Mesendoderm (in vitro differentiated cells): ENCODE data around the gene ERBB4.

Experiments used
- DNase-seq: peaks from one replicate; pipeline ENCODE4 v3.0.0; 2013
- H2AK5ac ChIP-seq: 2 replicates; pipeline ENCODE4 v1.6.1; 2013; ENCODE audit warnings: low read length, inconsistent platforms
- H2BK120ac ChIP-seq: 2 replicates; pipeline ENCODE4 v1.6.1; 2013; ENCODE audit warnings: low read depth, mild to moderate bottlenecking, low read length, moderate library complexity, mixed read lengths
- H2BK15ac ChIP-seq: replicated peaks from 2 replicates; pipeline ENCODE4 v1.6.1; 2013; ENCODE audit warnings: low read depth, mild to moderate bottlenecking, moderate library complexity
- H2BK5ac ChIP-seq: 2 replicates; pipeline ENCODE4 v1.6.1; 2013; ENCODE audit warnings: low read length, inconsistent platforms
- H3K18ac ChIP-seq: 2 replicates; pipeline ENCODE4 v1.6.1; 2013; ENCODE audit warnings: mild to moderate bottlenecking, low read length, mixed read lengths
- H3K23ac ChIP-seq: one replicate; pipeline ENCODE4 v1.6.1; 2013; ENCODE audit warnings: low read length
- H3K27ac ChIP-seq: 2 replicates; pipeline ENCODE4 v1.5.1; 2013; ENCODE audit warnings: low read depth, mild to moderate bottlenecking, inconsistent platforms, low read length, moderate library complexity
- H3K27me3 ChIP-seq: 2 replicates; pipeline ENCODE4 v1.6.1; 2013; ENCODE audit warnings: low read length, control low read depth, mild to moderate bottlenecking, inconsistent platforms; ENCODE audit not compliant: insufficient read depth, poor library complexity
- H3K36me3 ChIP-seq: 2 replicates; pipeline ENCODE4 v1.6.1; 2013; ENCODE audit warnings: low read length, inconsistent platforms; ENCODE audit not compliant: control insufficient read depth, insufficient read depth
- H3K4ac ChIP-seq: one replicate; pipeline ENCODE4 v1.6.1; 2013; ENCODE audit warnings: low read depth, mild to moderate bottlenecking, low read length, moderate library complexity
- H3K4me1 ChIP-seq: 2 replicates; pipeline ENCODE4 v1.6.1; 2013; ENCODE audit warnings: low read depth, low read length, inconsistent platforms; ENCODE audit not compliant: control insufficient read depth
- H3K4me2 ChIP-seq: 2 replicates; pipeline ENCODE4 v1.6.1; 2013; ENCODE audit warnings: low read length
- H3K4me3 ChIP-seq: 2 replicates; pipeline ENCODE4 v1.5.1; 2013; ENCODE audit warnings: mild to moderate bottlenecking, low read length
- H3K56ac ChIP-seq: one replicate; pipeline ENCODE4 v1.6.1; 2013; ENCODE audit warnings: low read length
- H3K79me1 ChIP-seq: 2 replicates; pipeline ENCODE4 v1.6.1; 2013; ENCODE audit warnings: low read length, inconsistent platforms
- H3K79me2 ChIP-seq: 2 replicates; pipeline ENCODE4 v1.6.1; 2013; ENCODE audit warnings: mild to moderate bottlenecking, low read length; ENCODE audit not compliant: control insufficient read depth, insufficient read depth
- H3K9ac ChIP-seq: 2 replicates; pipeline ENCODE4 v1.6.1; 2013; ENCODE audit warnings: low read length, inconsistent platforms
- H4K5ac ChIP-seq: one replicate; pipeline ENCODE4 v1.6.1; 2013; ENCODE audit warnings: low read length
- H4K8ac ChIP-seq: one replicate; pipeline ENCODE4 v1.6.1; 2013; ENCODE audit warnings: low read depth, mild to moderate bottlenecking, control low read depth, low read length, moderate library complexity
- WGBS: extraction: QIAGEN DNeasy Blood & Tissue Kit; methylation state at CpG from one replicate; pipeline ENCODE4 v1.1.7; 2013; ENCODE audit warnings: low lambda C conversion rate, missing lambda C conversion rate; ENCODE audit not compliant: insufficient coverage; ENCODE audit errors: extremely low coverage; 5-methylcytosine and 5-hydroxymethylcytosine counted together

The ERBB4 gene

DNA sequence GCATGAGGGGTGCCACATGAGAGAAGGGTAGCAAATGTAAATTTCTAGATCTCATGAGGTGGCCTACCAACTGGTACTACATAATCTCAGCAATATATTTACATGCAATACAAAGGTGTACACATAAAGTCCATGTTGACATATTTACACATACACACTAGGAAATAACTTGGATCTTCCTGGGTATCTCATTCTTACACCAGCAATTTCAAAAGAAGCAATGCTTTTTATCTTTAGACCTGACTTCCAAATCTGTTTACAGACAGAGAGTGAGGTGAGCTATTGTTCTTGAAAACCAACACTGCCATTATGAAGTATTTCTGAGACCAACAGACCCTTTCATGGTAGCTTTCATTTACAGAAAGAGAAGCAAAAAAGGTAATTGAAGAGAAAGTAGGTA lies 184.2 kb downstream of the ERBB4 start:
- no peak overlapping the region for H2BK120ac ChIP-seq
- H3K27me3 ChIP-seq: no peaks in the 10 kb centered on the region
- H3K27ac ChIP-seq: no peak overlapping the region
- DNase-seq: no peak
- no peak overlapping the region for H4K8ac ChIP-seq
- no peaks in the 10 kb centered on the region for H3K36me3 ChIP-seq
- no peak overlapping the region for H3K4me2 ChIP-seq
- no peak overlapping the region for H3K56ac ChIP-seq
- no peak overlapping the region for H3K23ac ChIP-seq
- H3K4me3 ChIP-seq: no peak overlapping the region
- H3K79me2 ChIP-seq: no peaks in the 10 kb centered on the region
- no peak overlapping the region for H3K18ac ChIP-seq
- H2AK5ac ChIP-seq: no peak overlapping the region
- H2BK15ac ChIP-seq: no peak overlapping the region
- H3K79me1 ChIP-seq: no peaks in the 10 kb centered on the region
- no peaks in the 10 kb centered on the region for H3K4me1 ChIP-seq
- H4K5ac ChIP-seq: no peak overlapping the region
- no peak overlapping the region for H3K9ac ChIP-seq
- H2BK5ac ChIP-seq: no peak overlapping the region
- H3K4ac ChIP-seq: no peak overlapping the region

DNA sequence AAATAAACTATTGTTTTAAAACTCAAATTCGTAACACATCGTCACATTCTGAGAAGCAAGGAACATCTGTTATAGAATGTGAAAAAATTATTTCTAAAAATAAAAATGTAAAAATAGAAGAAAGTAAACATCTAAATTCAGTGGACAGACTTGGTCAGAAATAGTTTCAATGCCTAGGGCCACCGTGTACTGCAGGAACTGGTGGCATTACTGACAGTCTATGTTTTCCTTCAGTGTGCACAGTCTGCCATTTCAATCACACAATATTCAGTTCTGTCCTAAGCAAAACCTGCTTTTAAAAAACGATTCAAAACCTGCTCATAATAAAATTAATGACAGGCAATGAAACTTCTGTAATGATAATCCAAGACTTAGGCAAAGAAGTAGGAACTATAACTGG lies 190.1 kb downstream of the ERBB4 start:
- no peaks in the 10 kb centered on the region for H3K36me3 ChIP-seq
- H4K5ac ChIP-seq: no peak overlapping the region
- no peak overlapping the region for H3K4me3 ChIP-seq
- H3K4me2 ChIP-seq: no peak overlapping the region
- no peak for DNase-seq
- H3K56ac ChIP-seq: no peak overlapping the region
- no peak overlapping the region for H2AK5ac ChIP-seq
- H2BK120ac ChIP-seq: no peak overlapping the region
- WGBS: no CpG with 5 or more reads among the region's 4 CpGs
- H2BK5ac ChIP-seq: no peak overlapping the region
- H3K27ac ChIP-seq: no peak overlapping the region
- no peak overlapping the region for H3K4ac ChIP-seq
- no peaks in the 10 kb centered on the region for H3K79me1 ChIP-seq
- H3K4me1 ChIP-seq: no peaks in the 10 kb centered on the region
- no peaks in the 10 kb centered on the region for H3K27me3 ChIP-seq
- no peak overlapping the region for H4K8ac ChIP-seq
- H3K18ac ChIP-seq: no peak overlapping the region
- no peak overlapping the region for H3K23ac ChIP-seq
- H3K9ac ChIP-seq: no peak overlapping the region
- H2BK15ac ChIP-seq: no peak overlapping the region
- H3K79me2 ChIP-seq: no peaks in the 10 kb centered on the region

DNA sequence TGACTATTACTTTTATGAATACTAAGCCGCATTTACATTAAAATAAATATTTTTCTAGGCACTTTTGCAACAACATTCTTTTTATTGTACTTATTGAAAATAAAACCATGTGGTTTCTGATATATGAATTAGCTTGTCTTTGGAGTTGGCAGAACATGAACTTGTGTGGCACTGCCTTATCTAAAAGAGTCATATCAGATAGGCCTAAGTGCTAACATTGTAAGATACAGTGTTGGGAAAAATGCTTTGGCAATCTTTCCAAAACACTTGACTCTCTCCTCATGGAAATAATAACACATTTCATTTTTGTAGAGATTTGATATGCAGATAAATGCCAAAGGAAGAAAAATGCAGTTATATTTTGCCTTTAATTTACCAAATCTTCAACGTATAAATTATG lies 191.7 kb downstream of the ERBB4 start:
- no peak overlapping the region for H2BK5ac ChIP-seq
- no peak overlapping the region for H3K18ac ChIP-seq
- H3K79me1 ChIP-seq: no peaks in the 10 kb centered on the region
- no peak for DNase-seq
- no peak overlapping the region for H3K4me3 ChIP-seq
- no peak overlapping the region for H3K27ac ChIP-seq
- no peak overlapping the region for H4K8ac ChIP-seq
- no peak overlapping the region for H3K4me2 ChIP-seq
- H3K27me3 ChIP-seq: no peaks in the 10 kb centered on the region
- no peak overlapping the region for H3K9ac ChIP-seq
- no peaks in the 10 kb centered on the region for H3K79me2 ChIP-seq
- no peak overlapping the region for H3K4ac ChIP-seq
- H3K56ac ChIP-seq: no peak overlapping the region
- H3K36me3 ChIP-seq: no peaks in the 10 kb centered on the region
- no CpG with 5 or more reads among the region's 2 CpGs for WGBS
- no peak overlapping the region for H2BK15ac ChIP-seq
- H2AK5ac ChIP-seq: no peak overlapping the region
- H4K5ac ChIP-seq: no peak overlapping the region
- H3K23ac ChIP-seq: no peak overlapping the region
- no peak overlapping the region for H2BK120ac ChIP-seq
- H3K4me1 ChIP-seq: no peaks in the 10 kb centered on the region

DNA sequence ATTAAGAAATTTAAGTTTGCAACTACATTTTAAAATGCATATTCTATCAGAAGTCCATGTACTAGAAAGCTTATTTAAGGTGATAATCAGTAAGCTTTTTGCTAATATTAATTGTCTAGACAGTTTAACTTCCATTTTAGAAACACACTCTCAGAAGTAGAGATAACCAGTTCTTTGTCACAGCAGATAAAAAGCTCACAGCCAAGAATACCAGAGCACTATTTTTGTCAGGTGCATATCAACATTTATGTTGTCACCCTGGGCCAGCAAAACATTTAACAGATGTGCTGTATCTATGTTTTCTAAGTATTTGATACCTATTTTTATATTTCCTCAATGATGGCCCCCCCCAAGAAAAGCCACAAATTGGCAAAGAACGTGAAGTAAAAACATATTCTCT lies 192.6 kb downstream of the ERBB4 start:
- H3K79me2 ChIP-seq: no peaks in the 10 kb centered on the region
- no peak overlapping the region for H3K4me2 ChIP-seq
- H2BK5ac ChIP-seq: no peak overlapping the region
- H3K27me3 ChIP-seq: no peaks in the 10 kb centered on the region
- no peak overlapping the region for H3K27ac ChIP-seq
- H3K23ac ChIP-seq: no peak overlapping the region
- H2BK120ac ChIP-seq: no peak overlapping the region
- DNase-seq: no peak
- no peak overlapping the region for H3K4me3 ChIP-seq
- no peak overlapping the region for H3K56ac ChIP-seq
- H4K5ac ChIP-seq: no peak overlapping the region
- no CpG with 5 or more reads among the region's 1 CpG for WGBS
- H2BK15ac ChIP-seq: no peak overlapping the region
- H3K4ac ChIP-seq: no peak overlapping the region
- H3K18ac ChIP-seq: no peak overlapping the region
- H4K8ac ChIP-seq: no peak overlapping the region
- no peak overlapping the region for H3K9ac ChIP-seq
- H2AK5ac ChIP-seq: no peak overlapping the region
- no peaks in the 10 kb centered on the region for H3K36me3 ChIP-seq
- no peaks in the 10 kb centered on the region for H3K79me1 ChIP-seq
- H3K4me1 ChIP-seq: no peaks in the 10 kb centered on the region

DNA sequence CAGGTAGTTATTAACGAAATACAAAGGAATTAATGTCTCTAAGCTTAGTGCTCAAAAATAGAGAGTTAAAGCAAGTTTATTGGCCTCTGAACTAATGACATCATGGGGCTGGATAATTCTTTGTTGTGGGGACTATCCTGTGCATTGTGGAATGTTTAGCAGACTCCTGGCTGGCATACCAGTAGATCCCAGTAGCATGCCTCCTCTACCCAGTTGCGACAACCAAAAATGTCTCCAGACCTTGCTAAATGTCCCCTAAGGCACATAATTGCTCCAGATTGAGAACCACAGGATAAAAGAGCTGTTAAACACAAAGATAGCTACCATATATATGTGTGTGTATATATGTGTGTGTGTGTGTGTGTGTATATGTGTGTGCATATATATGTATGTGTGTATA lies 194.5 kb downstream of the ERBB4 start:
- H2BK15ac ChIP-seq: no peak overlapping the region
- no CpG with 5 or more reads among the region's 2 CpGs for WGBS
- no peak overlapping the region for H2AK5ac ChIP-seq

DNA sequence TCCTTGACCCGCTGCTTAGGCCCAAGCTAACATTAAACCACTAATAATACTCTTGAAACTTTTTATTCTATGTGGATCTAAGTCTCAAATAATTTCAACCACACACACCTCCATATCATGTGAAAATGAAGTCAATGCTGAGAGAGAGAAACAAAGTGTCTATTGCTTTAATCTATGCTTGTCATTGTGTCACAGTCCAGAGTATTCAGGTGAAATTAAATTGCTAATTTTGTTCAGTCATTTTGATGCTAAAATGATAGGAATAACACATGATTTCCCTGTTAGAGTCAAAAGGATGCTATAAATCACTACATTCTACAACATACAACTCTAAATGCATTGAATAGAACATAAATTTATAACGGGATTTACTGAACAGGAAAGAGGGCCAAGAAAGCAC lies 195.4 kb downstream of the ERBB4 start:
- H2BK5ac ChIP-seq: no peak overlapping the region
- no peaks in the 10 kb centered on the region for H3K79me1 ChIP-seq
- H3K36me3 ChIP-seq: no peaks in the 10 kb centered on the region
- H4K8ac ChIP-seq: no peak overlapping the region
- no peaks in the 10 kb centered on the region for H3K79me2 ChIP-seq
- no peak overlapping the region for H2BK120ac ChIP-seq
- H4K5ac ChIP-seq: no peak overlapping the region
- no peak overlapping the region for H2BK15ac ChIP-seq
- H3K56ac ChIP-seq: no peak overlapping the region
- DNase-seq: no peak
- no CpG with 5 or more reads among the region's 2 CpGs for WGBS
- H3K4me3 ChIP-seq: no peak overlapping the region
- no peak overlapping the region for H3K4me2 ChIP-seq
- no peaks in the 10 kb centered on the region for H3K4me1 ChIP-seq
- H2AK5ac ChIP-seq: no peak overlapping the region
- H3K23ac ChIP-seq: no peak overlapping the region
- no peak overlapping the region for H3K4ac ChIP-seq
- no peak overlapping the region for H3K9ac ChIP-seq
- no peak overlapping the region for H3K18ac ChIP-seq
- no peaks in the 10 kb centered on the region for H3K27me3 ChIP-seq
- no peak overlapping the region for H3K27ac ChIP-seq

More for the DNA sequence above, 194.5 kb downstream of the ERBB4 start:
- H3K56ac ChIP-seq: no peak overlapping the region
- DNase-seq: no peak
- no peaks in the 10 kb centered on the region for H3K79me1 ChIP-seq
- H3K4me1 ChIP-seq: no peaks in the 10 kb centered on the region
- H3K27ac ChIP-seq: no peak overlapping the region
- H3K4ac ChIP-seq: no peak overlapping the region
- no peaks in the 10 kb centered on the region for H3K79me2 ChIP-seq
- no peak overlapping the region for H2BK120ac ChIP-seq
- H4K5ac ChIP-seq: no peak overlapping the region
- no peaks in the 10 kb centered on the region for H3K27me3 ChIP-seq
- no peak overlapping the region for H3K4me3 ChIP-seq
- no peak overlapping the region for H3K23ac ChIP-seq
- H3K4me2 ChIP-seq: no peak overlapping the region
- no peak overlapping the region for H3K9ac ChIP-seq
- no peak overlapping the region for H3K18ac ChIP-seq
- no peak overlapping the region for H2BK5ac ChIP-seq
- no peaks in the 10 kb centered on the region for H3K36me3 ChIP-seq
- no peak overlapping the region for H4K8ac ChIP-seq
